IMR-90 (cell line): ENCODE measurements around the gene ADGRB3.

Experiments used
- BHLHE40 ChIP-seq: fragments of 150-350 bp; IDR thresholded peaks from 2 replicates; pipeline ENCODE4 v1.6.1; 2016; ENCODE audit warnings: mild to moderate bottlenecking, low read depth, low read length
- CHD1 ChIP-seq: IDR thresholded peaks from 2 replicates; pipeline ENCODE4 v1.6.1; 2012; ENCODE audit warnings: low read depth, low read length, improper control_type of control experiment
- FOS ChIP-seq: fragments of 150-350 bp; IDR thresholded peaks from 2 replicates; pipeline ENCODE4 v1.6.1; 2016; ENCODE audit warnings: low read depth, low read length
- MXI1 ChIP-seq: IDR thresholded peaks from 2 replicates; pipeline ENCODE4 v1.6.1; 2012; ENCODE audit warnings: low read depth, mild to moderate bottlenecking, low read length, moderate library complexity, borderline replicate concordance
- NFE2L2 ChIP-seq: fragments of 150-350 bp; IDR thresholded peaks from 2 replicates; pipeline ENCODE4 v1.6.1; 2016; ENCODE audit warnings: low read depth, mild to moderate bottlenecking, low read length
- POLR2A ChIP-seq: IDR thresholded peaks from 2 replicates; pipeline ENCODE4 v1.6.1; 2012; ENCODE audit warnings: mild to moderate bottlenecking, low read depth, low read length
- RAD21 ChIP-seq: IDR thresholded peaks from 2 replicates; pipeline ENCODE4 v1.6.1; 2012; ENCODE audit warnings: low read length, improper control_type of control experiment
- RCOR1 ChIP-seq: IDR thresholded peaks from 2 replicates; pipeline ENCODE4 v1.6.1; 2012; ENCODE audit warnings: mild to moderate bottlenecking, low read length, improper control_type of control experiment; ENCODE audit not compliant: insufficient replicate concordance
- RFX5 ChIP-seq: IDR thresholded peaks from 2 replicates; pipeline ENCODE4 v1.8.0; 2012; ENCODE audit warnings: low read depth, mild to moderate bottlenecking, low read length, moderate library complexity
- TF ChIP-seq, protein P1 (sequence below): conservative IDR thresholded peaks from 2 replicates; pipeline ENCODE4 v1.5.1; 2012; ENCODE audit warnings: mild to moderate bottlenecking, low read depth, low read length, improper control_type of control experiment
- TF ChIP-seq, protein P2 (sequence below): fragments of 150-350 bp; IDR thresholded peaks from 2 replicates; pipeline ENCODE4 v1.6.1; 2017; ENCODE audit warnings: mild to moderate bottlenecking, antibody characterized with exemption, low read length, low read depth

DNA sequence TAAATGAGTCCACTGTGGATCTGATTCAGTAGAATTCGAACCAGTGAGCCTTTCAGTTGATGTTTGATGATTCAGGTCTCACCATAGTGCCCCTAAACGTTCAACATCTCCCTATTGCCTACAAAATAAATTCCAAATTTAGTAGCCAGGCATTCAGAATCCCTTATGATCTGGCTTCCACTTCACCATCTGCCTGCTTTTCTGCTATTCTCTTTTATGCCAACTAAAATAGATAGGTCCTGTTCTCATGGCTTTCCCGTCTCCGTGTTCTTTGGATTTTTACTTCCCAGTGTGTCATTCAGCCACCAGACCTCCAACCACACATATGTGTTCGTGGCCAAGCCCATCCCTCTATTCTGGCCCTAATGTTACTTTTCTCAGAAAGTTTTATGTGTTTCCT is 751.3 kb downstream of the ADGRB3 start:
- TF ChIP-seq RFX5: no peak
- TF ChIP-seq, protein P1, sequence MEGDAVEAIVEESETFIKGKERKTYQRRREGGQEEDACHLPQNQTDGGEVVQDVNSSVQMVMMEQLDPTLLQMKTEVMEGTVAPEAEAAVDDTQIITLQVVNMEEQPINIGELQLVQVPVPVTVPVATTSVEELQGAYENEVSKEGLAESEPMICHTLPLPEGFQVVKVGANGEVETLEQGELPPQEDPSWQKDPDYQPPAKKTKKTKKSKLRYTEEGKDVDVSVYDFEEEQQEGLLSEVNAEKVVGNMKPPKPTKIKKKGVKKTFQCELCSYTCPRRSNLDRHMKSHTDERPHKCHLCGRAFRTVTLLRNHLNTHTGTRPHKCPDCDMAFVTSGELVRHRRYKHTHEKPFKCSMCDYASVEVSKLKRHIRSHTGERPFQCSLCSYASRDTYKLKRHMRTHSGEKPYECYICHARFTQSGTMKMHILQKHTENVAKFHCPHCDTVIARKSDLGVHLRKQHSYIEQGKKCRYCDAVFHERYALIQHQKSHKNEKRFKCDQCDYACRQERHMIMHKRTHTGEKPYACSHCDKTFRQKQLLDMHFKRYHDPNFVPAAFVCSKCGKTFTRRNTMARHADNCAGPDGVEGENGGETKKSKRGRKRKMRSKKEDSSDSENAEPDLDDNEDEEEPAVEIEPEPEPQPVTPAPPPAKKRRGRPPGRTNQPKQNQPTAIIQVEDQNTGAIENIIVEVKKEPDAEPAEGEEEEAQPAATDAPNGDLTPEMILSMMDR: no peak
- no peak for TF ChIP-seq FOS
- no peak for TF ChIP-seq RAD21
- no peak for TF ChIP-seq POLR2A
- TF ChIP-seq, protein P2, sequence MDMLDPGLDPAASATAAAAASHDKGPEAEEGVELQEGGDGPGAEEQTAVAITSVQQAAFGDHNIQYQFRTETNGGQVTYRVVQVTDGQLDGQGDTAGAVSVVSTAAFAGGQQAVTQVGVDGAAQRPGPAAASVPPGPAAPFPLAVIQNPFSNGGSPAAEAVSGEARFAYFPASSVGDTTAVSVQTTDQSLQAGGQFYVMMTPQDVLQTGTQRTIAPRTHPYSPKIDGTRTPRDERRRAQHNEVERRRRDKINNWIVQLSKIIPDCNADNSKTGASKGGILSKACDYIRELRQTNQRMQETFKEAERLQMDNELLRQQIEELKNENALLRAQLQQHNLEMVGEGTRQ: no peak
- no peak for TF ChIP-seq CHD1
- no peak for TF ChIP-seq RCOR1
- TF ChIP-seq MXI1: no peak
- no peak for TF ChIP-seq BHLHE40
- no peak for TF ChIP-seq NFE2L2
